Thyroid gland (tissue), 4 donors: Measurements from ENCODE around the gene S1PR4.

Experiments used
- POLR2A ChIP-seq, 2 donors: fragments of 450-650 bp; IDR thresholded peaks; one replicate each; pipeline ENCODE4 v1.6.1; 2017; ENCODE audit warnings: antibody characterized with exemption in 2 of 2, mild to moderate bottlenecking in 2 of 2, moderate library complexity in 1 of 2
- TF ChIP-seq, protein P1 (sequence below), 6 experiments: fragments of 200-600 bp in 3 of 6; fragments of 450-650 bp in 3 of 6; sonication (generic) in 3 of 6; IDR thresholded peaks; one replicate each; pipeline ENCODE4 v1.5.1; 2016 to 2019; ENCODE audit warnings: antibody characterized with exemption in 6 of 6, mild to moderate bottlenecking in 2 of 6, inconsistent platforms in 1 of 6, moderate library complexity in 1 of 6

DNA sequence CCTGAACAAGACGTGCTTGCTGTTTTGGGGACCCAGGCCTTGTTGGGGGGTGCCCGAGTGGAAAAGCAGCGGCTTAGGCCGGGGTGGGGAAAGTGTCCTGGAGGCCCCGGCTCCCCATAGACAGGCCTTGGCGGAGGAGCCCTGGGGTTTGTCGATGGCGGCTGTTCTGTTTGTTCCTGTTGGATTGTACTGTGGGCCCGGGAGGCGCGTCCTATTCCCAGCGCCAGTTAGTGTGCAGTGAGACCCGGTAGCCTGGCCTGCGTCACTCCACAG is 18.3 kb downstream of the S1PR4 start:
- TF ChIP-seq, protein P1, sequence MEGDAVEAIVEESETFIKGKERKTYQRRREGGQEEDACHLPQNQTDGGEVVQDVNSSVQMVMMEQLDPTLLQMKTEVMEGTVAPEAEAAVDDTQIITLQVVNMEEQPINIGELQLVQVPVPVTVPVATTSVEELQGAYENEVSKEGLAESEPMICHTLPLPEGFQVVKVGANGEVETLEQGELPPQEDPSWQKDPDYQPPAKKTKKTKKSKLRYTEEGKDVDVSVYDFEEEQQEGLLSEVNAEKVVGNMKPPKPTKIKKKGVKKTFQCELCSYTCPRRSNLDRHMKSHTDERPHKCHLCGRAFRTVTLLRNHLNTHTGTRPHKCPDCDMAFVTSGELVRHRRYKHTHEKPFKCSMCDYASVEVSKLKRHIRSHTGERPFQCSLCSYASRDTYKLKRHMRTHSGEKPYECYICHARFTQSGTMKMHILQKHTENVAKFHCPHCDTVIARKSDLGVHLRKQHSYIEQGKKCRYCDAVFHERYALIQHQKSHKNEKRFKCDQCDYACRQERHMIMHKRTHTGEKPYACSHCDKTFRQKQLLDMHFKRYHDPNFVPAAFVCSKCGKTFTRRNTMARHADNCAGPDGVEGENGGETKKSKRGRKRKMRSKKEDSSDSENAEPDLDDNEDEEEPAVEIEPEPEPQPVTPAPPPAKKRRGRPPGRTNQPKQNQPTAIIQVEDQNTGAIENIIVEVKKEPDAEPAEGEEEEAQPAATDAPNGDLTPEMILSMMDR (IDR thresholded peaks at IDR 0.05): no peak
- TF ChIP-seq POLR2A (IDR thresholded peaks at IDR 0.05): no peak
